Measurements from ENCODE around the gene KRT25. TPM values are rescaled to one million over a fixed set of nuclear protein-coding genes. Genes with fewer than 3 reads are reported as not detected.

KRT25 gene
- total and polyA plus RNA-seq, 2 of the 13 experiments (the other 11 are each of a cell fraction or from before 2014, with no cell fraction given) = not detected

DNA sequence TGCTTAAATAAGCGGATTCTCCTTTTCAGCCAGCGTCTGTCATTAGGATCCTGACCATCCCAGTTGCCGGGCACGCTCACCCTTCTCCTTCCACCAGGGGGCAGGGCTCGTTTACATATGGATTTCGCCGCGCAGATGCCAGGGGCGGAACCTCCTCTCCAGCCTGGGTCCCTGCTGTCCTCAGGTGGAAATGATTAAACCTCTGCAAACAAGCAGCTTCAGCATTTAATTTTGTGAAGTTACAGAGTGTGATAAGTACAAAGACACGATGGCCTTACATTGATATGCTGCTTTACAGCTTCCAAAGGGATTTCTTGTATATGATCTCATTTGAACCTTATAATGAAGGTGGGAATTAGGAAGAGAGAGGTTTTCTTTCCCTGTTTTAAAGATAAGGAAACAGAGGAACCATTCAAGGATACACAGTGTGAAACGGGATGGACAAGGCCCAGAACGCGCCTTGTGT, 48.5 kb upstream of the KRT25 start:
- H2AFZ ChIP-seq (ENCODE audit: low read length) = no peak overlapping the region
- CTCF ChIA-PET (ENCODE audit: low intra/inter-chr PET ratio, low total read pairs) = interaction anchor here (1.1 to 2.5 kb wide), 7 partner anchors 105 to 863 kb away, joined by 3 to 37 read pairs (median 10); no protein-coding TSS in a partner anchor
- FAIRE-seq = peak; percentile 92
- WGBS (ENCODE audit: low lambda C conversion rate) = 5% methylated on average over 13 of the region's 13 CpGs
- H3K27me3 ChIP-seq (ENCODE audit: control insufficient read depth in 1 of 2, insufficient read depth in 2 of 2, low read length in 2 of 2) = peaks cover 0 to 11% of the 10 kb centered on the region in 2 experiments; a peak in 3 of 5 replicates
- H4K20me1 ChIP-seq (ENCODE audit: insufficient read depth, low read length) = no peaks in the 10 kb centered on the region
- in situ Hi-C loops (cut with HindIII; ENCODE audit: extremely low pct_ligation_motif_present, low pct_unique_long_range_greater_than_20kb) = loop anchor here (5.0 kb wide), 1 partner anchor 859 kb away; no protein-coding TSS in a partner anchor
- DNase-seq (ENCODE audit: low spot score) = peak; percentile 77
- ATAC-seq = peak; percentile 99
- no peaks in the 10 kb centered on the region for H3K79me2 ChIP-seq (ENCODE audit: insufficient read depth, low read length)
- H3K9me3 ChIP-seq (ENCODE audit: low read length) = no peaks in the 10 kb centered on the region
- H3K9ac ChIP-seq (ENCODE audit: insufficient read depth, low read depth, low read length) = no peak overlapping the region
- H3K36me3 ChIP-seq (replicated peaks in 1 of 2; ENCODE audit: control insufficient read depth in 1 of 2, insufficient read depth in 2 of 2, low read length in 2 of 2) = no peaks in the 10 kb centered on the region
- peak overlapping the region; percentile 19; the same call in 1 of the 2 replicates for H3K4me2 ChIP-seq (ENCODE audit: low read depth, low read length)
- POLR2A ChIA-PET = no interaction called here
- no peak overlapping the region for H3K4me3 ChIP-seq (replicated peaks in 1 of 3; ENCODE audit: insufficient read depth in 1 of 3, low read depth in 2 of 3, low read length in 3 of 3)
- intact Hi-C loops (cut with micrococcal nuclease; ENCODE audit: unreplicated experiment) = loop anchor here (1.0 to 5.0 kb wide), 5 partner anchors 54 to 864 kb away; no protein-coding TSS in a partner anchor
- peaks cover 6% of the 10 kb centered on the region for H3K4me1 ChIP-seq (ENCODE audit: insufficient read depth, low read length)
- H3K27ac ChIP-seq (ENCODE audit: extremely low read length, insufficient read depth, low read length) = no peak overlapping the region
- BruUV-seq (replicated peaks) = no TSS peak
- TF ChIP-seq SP1 (IDR thresholded peaks at IDR 0.05) = no peak
- TF ChIP-seq SP1 (CRISPR knock-in tag; IDR thresholded peaks at IDR 0.05) = 0 out of 2 replicates have a peak, but pooled peaks have one; percentile 26
- peak; percentile 92 for TF ChIP-seq KDM2A (CRISPR knock-in tag; IDR thresholded peaks at IDR 0.05; ENCODE audit: borderline replicate concordance, low read depth)
- 0 out of 2 replicates have a peak, but pooled peaks have one; percentile 25 for TF ChIP-seq CBX5 (CRISPR knock-in tag; IDR thresholded peaks at IDR 0.05; ENCODE audit: borderline replicate concordance)
- peak; percentile 98 for TF ChIP-seq XRCC5 (optimal IDR thresholded peaks at IDR 0.05; ENCODE audit: low read length)
- TF ChIP-seq, protein P1, sequence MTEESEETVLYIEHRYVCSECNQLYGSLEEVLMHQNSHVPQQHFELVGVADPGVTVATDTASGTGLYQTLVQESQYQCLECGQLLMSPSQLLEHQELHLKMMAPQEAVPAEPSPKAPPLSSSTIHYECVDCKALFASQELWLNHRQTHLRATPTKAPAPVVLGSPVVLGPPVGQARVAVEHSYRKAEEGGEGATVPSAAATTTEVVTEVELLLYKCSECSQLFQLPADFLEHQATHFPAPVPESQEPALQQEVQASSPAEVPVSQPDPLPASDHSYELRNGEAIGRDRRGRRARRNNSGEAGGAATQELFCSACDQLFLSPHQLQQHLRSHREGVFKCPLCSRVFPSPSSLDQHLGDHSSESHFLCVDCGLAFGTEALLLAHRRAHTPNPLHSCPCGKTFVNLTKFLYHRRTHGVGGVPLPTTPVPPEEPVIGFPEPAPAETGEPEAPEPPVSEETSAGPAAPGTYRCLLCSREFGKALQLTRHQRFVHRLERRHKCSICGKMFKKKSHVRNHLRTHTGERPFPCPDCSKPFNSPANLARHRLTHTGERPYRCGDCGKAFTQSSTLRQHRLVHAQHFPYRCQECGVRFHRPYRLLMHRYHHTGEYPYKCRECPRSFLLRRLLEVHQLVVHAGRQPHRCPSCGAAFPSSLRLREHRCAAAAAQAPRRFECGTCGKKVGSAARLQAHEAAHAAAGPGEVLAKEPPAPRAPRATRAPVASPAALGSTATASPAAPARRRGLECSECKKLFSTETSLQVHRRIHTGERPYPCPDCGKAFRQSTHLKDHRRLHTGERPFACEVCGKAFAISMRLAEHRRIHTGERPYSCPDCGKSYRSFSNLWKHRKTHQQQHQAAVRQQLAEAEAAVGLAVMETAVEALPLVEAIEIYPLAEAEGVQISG (CRISPR knock-in tag; IDR thresholded peaks at IDR 0.05) = peak; percentile 53
- no peak for TF ChIP-seq RFXAP (CRISPR knock-in tag; IDR thresholded peaks at IDR 0.05; ENCODE audit: borderline replicate concordance)
- peak; percentile 70; the same call in 1 of the 2 replicates for TF ChIP-seq ERF (CRISPR knock-in tag; IDR thresholded peaks at IDR 0.05)
- no peak for TF ChIP-seq SP140L (CRISPR knock-in tag; IDR thresholded peaks at IDR 0.05; ENCODE audit: borderline replicate concordance)
- TF ChIP-seq, protein P2, sequence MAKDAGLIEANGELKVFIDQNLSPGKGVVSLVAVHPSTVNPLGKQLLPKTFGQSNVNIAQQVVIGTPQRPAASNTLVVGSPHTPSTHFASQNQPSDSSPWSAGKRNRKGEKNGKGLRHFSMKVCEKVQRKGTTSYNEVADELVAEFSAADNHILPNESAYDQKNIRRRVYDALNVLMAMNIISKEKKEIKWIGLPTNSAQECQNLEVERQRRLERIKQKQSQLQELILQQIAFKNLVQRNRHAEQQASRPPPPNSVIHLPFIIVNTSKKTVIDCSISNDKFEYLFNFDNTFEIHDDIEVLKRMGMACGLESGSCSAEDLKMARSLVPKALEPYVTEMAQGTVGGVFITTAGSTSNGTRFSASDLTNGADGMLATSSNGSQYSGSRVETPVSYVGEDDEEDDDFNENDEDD (CRISPR knock-in tag; IDR thresholded peaks at IDR 0.05; ENCODE audit: borderline replicate concordance) = no peak; the same call in 1 of the 2 replicates
- TF ChIP-seq MIXL1 (CRISPR knock-in tag; IDR thresholded peaks at IDR 0.05) = 0 out of 2 replicates have a peak, but pooled peaks have one; percentile 41
- TF ChIP-seq ZNF496 (CRISPR knock-in tag; IDR thresholded peaks at IDR 0.05; ENCODE audit: insufficient replicate concordance) = no peak
- no peak for TF ChIP-seq ZNF790 (CRISPR knock-in tag; IDR thresholded peaks at IDR 0.05; ENCODE audit: borderline replicate concordance)
- TF ChIP-seq, protein P3, sequence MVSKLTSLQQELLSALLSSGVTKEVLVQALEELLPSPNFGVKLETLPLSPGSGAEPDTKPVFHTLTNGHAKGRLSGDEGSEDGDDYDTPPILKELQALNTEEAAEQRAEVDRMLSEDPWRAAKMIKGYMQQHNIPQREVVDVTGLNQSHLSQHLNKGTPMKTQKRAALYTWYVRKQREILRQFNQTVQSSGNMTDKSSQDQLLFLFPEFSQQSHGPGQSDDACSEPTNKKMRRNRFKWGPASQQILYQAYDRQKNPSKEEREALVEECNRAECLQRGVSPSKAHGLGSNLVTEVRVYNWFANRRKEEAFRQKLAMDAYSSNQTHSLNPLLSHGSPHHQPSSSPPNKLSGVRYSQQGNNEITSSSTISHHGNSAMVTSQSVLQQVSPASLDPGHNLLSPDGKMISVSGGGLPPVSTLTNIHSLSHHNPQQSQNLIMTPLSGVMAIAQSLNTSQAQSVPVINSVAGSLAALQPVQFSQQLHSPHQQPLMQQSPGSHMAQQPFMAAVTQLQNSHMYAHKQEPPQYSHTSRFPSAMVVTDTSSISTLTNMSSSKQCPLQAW (CRISPR knock-in tag; IDR thresholded peaks at IDR 0.05) = peak; percentile 80
- peak; percentile 55; the same call in 1 of the 2 replicates for TF ChIP-seq RXRB (CRISPR knock-in tag; IDR thresholded peaks at IDR 0.05; ENCODE audit: borderline replicate concordance)
- TF ChIP-seq ZNF556 (CRISPR knock-in tag; IDR thresholded peaks at IDR 0.05; ENCODE audit: borderline replicate concordance) = 0 out of 2 replicates have a peak, but pooled peaks have one; percentile 36
- TF ChIP-seq ATF7 (IDR thresholded peaks at IDR 0.05) = no peak
- no peak for TF ChIP-seq ATF7 (CRISPR knock-in tag; IDR thresholded peaks at IDR 0.05)
- TF ChIP-seq STAG1 (CRISPR knock-in tag; IDR thresholded peaks at IDR 0.05) = peak; percentile 98
- TF ChIP-seq MATR3 (CRISPR knock-in tag; IDR thresholded peaks at IDR 0.05) = no peak
- TF ChIP-seq ZBTB42 (CRISPR knock-in tag; IDR thresholded peaks at IDR 0.05) = no peak
- no peak for TF ChIP-seq KAT7 (CRISPR knock-in tag; IDR thresholded peaks at IDR 0.05; ENCODE audit: borderline replicate concordance)

Measured in HepG2 (cell line).